Left lobe of liver (tissue), 2 donors: ENCODE data around the gene SDCCAG8. TPM values are rescaled to one million over a fixed set of nuclear protein-coding genes. Genes with fewer than 3 reads are reported as not detected.

Experiments used
- ATAC-seq: fragments of 200-7000 bp; cut with Tn5 transposase; one replicate; pipeline ENCODE4 v1.9.1; 2020; ENCODE audit warnings: mild to moderate bottlenecking, moderate library complexity
- DNase-seq: peaks from one replicate; pipeline ENCODE4 v3.0.0-alpha.2; 2020; ENCODE audit warnings: low spot score
- total RNA-seq: library from RNA; stranded (reverse); gene quantifications from one replicate; pipeline ENCODE4 v1.2.1, GENCODE V29; 2021
- donor health status: DM: no; HTN: no; CAD: no; lungs with moderate emphysema.
- donor health status: DM: no; HTN: yes; CAD: no.

SDCCAG8 gene
- total RNA-seq, 1 donor from 2014 or later, result 15.2 TPM

- DNase-seq (no peak), ATAC-seq (peak; percentile 9)
Measured at GRCh38 chr1:243415663-243416408, 160.0 kb downstream of the SDCCAG8 start.

- no peak for DNase-seq
- peak; percentile 77 for ATAC-seq
Measured at GRCh38 chr1:243416495-243416894, 160.7 kb downstream of the SDCCAG8 start.

- ATAC-seq (no peak), DNase-seq (no peak)
Measured at GRCh38 chr1:243420016-243420945, 164.4 kb downstream of the SDCCAG8 start.

- ATAC-seq, result peak; percentile 56
- DNase-seq, result no peak
Measured at GRCh38 chr1:243420946-243421685, 165.3 kb downstream of the SDCCAG8 start.

GRCh38 chr1:243421784-243422183 lies 165.9 kb downstream of the SDCCAG8 start:
- peak; percentile 97 for ATAC-seq
- DNase-seq, result no peak

- DNase-seq (no peak), ATAC-seq (no peak)
Measured at GRCh38 chr1:243422362-243422761, 166.5 kb downstream of the SDCCAG8 start.

- ATAC-seq (no peak), DNase-seq (no peak)
Measured at GRCh38 chr1:243428084-243428483, 172.2 kb downstream of the SDCCAG8 start.

GRCh38 chr1:243428617-243429342 lies 172.9 kb downstream of the SDCCAG8 start:
- ATAC-seq, result no peak
- no peak for DNase-seq

- DNase-seq, result no peak
- no peak for ATAC-seq
Measured at GRCh38 chr1:243431591-243431990, 175.8 kb downstream of the SDCCAG8 start.

- ATAC-seq, result no peak
- DNase-seq, result no peak
Measured at GRCh38 chr1:243432136-243432535, 176.3 kb downstream of the SDCCAG8 start.

- ATAC-seq, result no peak
- no peak for DNase-seq
Measured at GRCh38 chr1:243433737-243434370, 178.0 kb downstream of the SDCCAG8 start.

- no peak for ATAC-seq
- no peak for DNase-seq
Measured at GRCh38 chr1:243434594-243434993, 178.8 kb downstream of the SDCCAG8 start.

GRCh38 chr1:243435836-243436235 lies 180.0 kb downstream of the SDCCAG8 start:
- ATAC-seq (no peak), DNase-seq (no peak)

GRCh38 chr1:243438146-243438545 lies 182.3 kb downstream of the SDCCAG8 start:
- ATAC-seq, result no peak
- no peak for DNase-seq

GRCh38 chr1:243438815-243439214 lies 183.0 kb downstream of the SDCCAG8 start:
- no peak for DNase-seq
- no peak for ATAC-seq

GRCh38 chr1:243440406-243440805 lies 184.6 kb downstream of the SDCCAG8 start:
- no peak for DNase-seq
- ATAC-seq, result no peak

GRCh38 chr1:243441601-243442000 lies 185.8 kb downstream of the SDCCAG8 start:
- ATAC-seq, result no peak

GRCh38 chr1:243443557-243443956 lies 187.7 kb downstream of the SDCCAG8 start:
- DNase-seq (no peak), ATAC-seq (no peak)

More at GRCh38 chr1:243441601-243442000, 185.8 kb downstream of the SDCCAG8 start:
- DNase-seq, result no peak

- ATAC-seq, result peak; percentile 91
Measured at GRCh38 chr1:243447347-243447746, 191.5 kb downstream of the SDCCAG8 start.

GRCh38 chr1:243447844-243448243 lies 192.0 kb downstream of the SDCCAG8 start:
- no peak for ATAC-seq

More at GRCh38 chr1:243447347-243447746, 191.5 kb downstream of the SDCCAG8 start:
- peak; percentile 56 for DNase-seq

More at GRCh38 chr1:243447844-243448243, 192.0 kb downstream of the SDCCAG8 start:
- DNase-seq, result no peak
